ENCODE results near the gene DSTYK.

GRCh38 chr1:205107327-205107726, 104.2 kb downstream of the DSTYK start:
- no peak for TF ChIP-seq CTCF (IDR thresholded peaks at IDR 0.05)
- TF ChIP-seq POLR2A (IDR thresholded peaks at IDR 0.05), result no peak
